OCI-LY7 (cell line): Measurements from ENCODE around the gene ZNF74.

ENCODE experiments used
- CTCF ChIP-seq: fragments of 200-600 bp; sonication (generic); conservative IDR thresholded peaks from 2 replicates; pipeline ENCODE4 v1.5.1; 2014; ENCODE audit warnings: mild to moderate bottlenecking, antibody characterized with exemption, low read length, moderate library complexity, mixed read lengths
- EZH2phosphoT487 ChIP-seq: fragments of 200-600 bp; sonication (generic); IDR thresholded peaks from 2 replicates; pipeline ENCODE4 v1.6.1; 2018; ENCODE audit warnings: low read depth, borderline replicate concordance, mild to moderate bottlenecking, mixed run types, antibody characterized with exemption, low read length, moderate library complexity, mixed read lengths

- TF ChIP-seq CTCF, result no peak
- TF ChIP-seq EZH2phosphoT487, result no peak
Observed at GRCh38 chr22:20406686-20407408, 12.9 kb downstream of the ZNF74 start.
